ENCODE measurements around the gene TYMP.

TYMP gene

GRCh38 chr22:50548921-50549790 is 19.3 kb upstream of the TYMP start (continued):
- TF ChIP-seq HOXA7 (CRISPR knock-in tag; IDR thresholded peaks at IDR 0.05; ENCODE audit: borderline replicate concordance): no peak

GRCh38 chr22:50548040-50548920 is 18.5 kb upstream of the TYMP start:
- no peak overlapping the region for H3K27ac ChIP-seq (ENCODE audit: extremely low read depth, low read depth, low read length)
- CTCF ChIA-PET: interaction anchor here (0.6 to 1.8 kb wide), 2 partner anchors 15 to 47 kb away, joined by 3 to 7 read pairs; partner anchors contain the start of gene SYCE3
- H3K4me3 ChIP-seq (ENCODE audit: low read depth, low read length): no peak overlapping the region
- POLR2A ChIA-PET: interaction anchor here (0.6 to 1.1 kb wide), 3 partner anchors 14 to 343 kb away, joined by 3 to 5 read pairs (median 5); partner anchors contain the start of gene SYCE3
- TF ChIP-seq, protein P1, sequence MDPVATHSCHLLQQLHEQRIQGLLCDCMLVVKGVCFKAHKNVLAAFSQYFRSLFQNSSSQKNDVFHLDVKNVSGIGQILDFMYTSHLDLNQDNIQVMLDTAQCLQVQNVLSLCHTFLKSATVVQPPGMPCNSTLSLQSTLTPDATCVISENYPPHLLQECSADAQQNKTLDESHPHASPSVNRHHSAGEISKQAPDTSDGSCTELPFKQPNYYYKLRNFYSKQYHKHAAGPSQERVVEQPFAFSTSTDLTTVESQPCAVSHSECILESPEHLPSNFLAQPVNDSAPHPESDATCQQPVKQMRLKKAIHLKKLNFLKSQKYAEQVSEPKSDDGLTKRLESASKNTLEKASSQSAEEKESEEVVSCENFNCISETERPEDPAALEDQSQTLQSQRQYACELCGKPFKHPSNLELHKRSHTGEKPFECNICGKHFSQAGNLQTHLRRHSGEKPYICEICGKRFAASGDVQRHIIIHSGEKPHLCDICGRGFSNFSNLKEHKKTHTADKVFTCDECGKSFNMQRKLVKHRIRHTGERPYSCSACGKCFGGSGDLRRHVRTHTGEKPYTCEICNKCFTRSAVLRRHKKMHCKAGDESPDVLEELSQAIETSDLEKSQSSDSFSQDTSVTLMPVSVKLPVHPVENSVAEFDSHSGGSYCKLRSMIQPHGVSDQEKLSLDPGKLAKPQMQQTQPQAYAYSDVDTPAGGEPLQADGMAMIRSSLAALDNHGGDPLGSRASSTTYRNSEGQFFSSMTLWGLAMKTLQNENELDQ (tag by site-specific recombination; IDR thresholded peaks at IDR 0.05; ENCODE audit: low read depth): no peak
- TF ChIP-seq ZNF341 (tag by site-specific recombination; IDR thresholded peaks at IDR 0.05; ENCODE audit: low read depth) (no peak), OVOL3 (tag by site-specific recombination; IDR thresholded peaks at IDR 0.05) (no peak), ZNF292 (tag by site-specific recombination; IDR thresholded peaks at IDR 0.05; ENCODE audit: borderline replicate concordance, low read depth) (no peak), ZSCAN18 (tag by site-specific recombination; IDR thresholded peaks at IDR 0.05) (no peak), SETDB1 (IDR thresholded peaks at IDR 0.05; ENCODE audit: insufficient read length, low read length) (no peak), ZNF350 (tag by site-specific recombination; IDR thresholded peaks at IDR 0.05) (no peak), ZBTB44 (tag by site-specific recombination; IDR thresholded peaks at IDR 0.05) (no peak)
- no peaks in the 10 kb centered on the region for H3K36me3 ChIP-seq (ENCODE audit: control insufficient read depth in 2 of 2, insufficient read depth in 1 of 2, low read length in 2 of 2)
- no peaks in the 10 kb centered on the region for H3K9me3 ChIP-seq (ENCODE audit: control insufficient read depth, insufficient read depth, low read depth, low read length)
- H3K4me1 ChIP-seq (ENCODE audit: control insufficient read depth, insufficient read depth, low read length): no peaks in the 10 kb centered on the region

DNA sequence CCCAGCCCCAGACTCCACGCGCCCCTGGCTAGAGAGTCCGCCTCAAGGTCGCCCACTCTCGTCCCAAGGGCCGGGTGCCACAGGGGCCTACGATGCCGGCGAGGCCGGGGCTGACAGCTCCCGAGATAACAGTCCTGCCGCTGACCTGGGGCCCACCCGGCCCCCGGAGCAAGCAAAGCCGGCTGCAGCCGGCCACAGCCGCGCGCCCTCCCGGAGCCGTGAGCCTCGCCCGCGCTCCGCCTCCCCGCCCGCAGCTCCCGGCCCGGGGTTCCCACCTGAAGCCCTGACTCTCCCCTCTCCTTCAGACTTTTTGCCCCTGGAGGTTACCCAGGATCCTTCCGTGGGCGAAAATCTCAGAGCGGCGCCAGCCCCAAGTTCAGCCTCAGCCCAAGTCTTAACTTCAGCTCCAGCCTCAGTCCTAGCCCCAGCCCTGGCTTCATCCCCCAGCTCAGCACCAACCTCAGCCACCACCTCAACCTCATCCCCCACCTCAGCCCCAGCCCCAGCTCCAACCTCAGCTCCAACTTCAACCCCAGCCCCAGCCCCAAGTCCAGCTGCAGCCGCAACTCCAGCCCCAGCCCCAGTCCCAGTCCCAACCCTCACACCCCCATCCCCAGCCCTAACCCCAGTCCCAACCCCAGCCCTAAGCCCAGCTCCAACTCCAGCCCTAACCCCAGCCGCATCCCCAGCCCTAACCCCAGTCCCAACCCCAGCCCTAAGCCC is 17.6 kb upstream of the TYMP start:
- H3K36me3 ChIP-seq (ENCODE audit: control insufficient read depth in 2 of 2, insufficient read depth in 1 of 2, low read length in 2 of 2): no peaks in the 10 kb centered on the region
- H3K27ac ChIP-seq (ENCODE audit: extremely low read depth, low read depth, low read length): no peak overlapping the region
- POLR2A ChIA-PET: interaction anchor here (0.5 to 1.1 kb wide), 6 partner anchors 15 to 782 kb away, joined by 3 to 5 read pairs (median 4); partner anchors contain the start of genes CPT1B and SYCE3
- CTCF ChIA-PET: interaction anchor here (1.8 kb wide), 1 partner anchor 15 kb away, joined by 7 read pairs; the partner anchor contains the start of gene SYCE3
- no peaks in the 10 kb centered on the region for H3K4me1 ChIP-seq (ENCODE audit: control insufficient read depth, insufficient read depth, low read length)
- H3K9me3 ChIP-seq (ENCODE audit: control insufficient read depth, insufficient read depth, low read depth, low read length): no peaks in the 10 kb centered on the region
- no peak overlapping the region for H3K4me3 ChIP-seq (ENCODE audit: low read depth, low read length)
- TF ChIP-seq, protein P2, sequence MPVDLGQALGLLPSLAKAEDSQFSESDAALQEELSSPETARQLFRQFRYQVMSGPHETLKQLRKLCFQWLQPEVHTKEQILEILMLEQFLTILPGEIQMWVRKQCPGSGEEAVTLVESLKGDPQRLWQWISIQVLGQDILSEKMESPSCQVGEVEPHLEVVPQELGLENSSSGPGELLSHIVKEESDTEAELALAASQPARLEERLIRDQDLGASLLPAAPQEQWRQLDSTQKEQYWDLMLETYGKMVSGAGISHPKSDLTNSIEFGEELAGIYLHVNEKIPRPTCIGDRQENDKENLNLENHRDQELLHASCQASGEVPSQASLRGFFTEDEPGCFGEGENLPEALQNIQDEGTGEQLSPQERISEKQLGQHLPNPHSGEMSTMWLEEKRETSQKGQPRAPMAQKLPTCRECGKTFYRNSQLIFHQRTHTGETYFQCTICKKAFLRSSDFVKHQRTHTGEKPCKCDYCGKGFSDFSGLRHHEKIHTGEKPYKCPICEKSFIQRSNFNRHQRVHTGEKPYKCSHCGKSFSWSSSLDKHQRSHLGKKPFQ (tag by site-specific recombination; IDR thresholded peaks at IDR 0.05): no peak
- TF ChIP-seq ZNF555 (tag by site-specific recombination; conservative IDR thresholded peaks at IDR 0.05) (no peak), REPIN1 (tag by site-specific recombination; IDR thresholded peaks at IDR 0.05; ENCODE audit: low read depth) (no peak), TCF7L2 (IDR thresholded peaks at IDR 0.05; ENCODE audit: borderline replicate concordance, low read depth, low read length) (no peak), ZNF433 (tag by site-specific recombination; IDR thresholded peaks at IDR 0.05; ENCODE audit: low read depth) (no peak), ZNF292 (tag by site-specific recombination; IDR thresholded peaks at IDR 0.05; ENCODE audit: borderline replicate concordance, low read depth) (no peak), KLF16 (tag by site-specific recombination; IDR thresholded peaks at IDR 0.05) (no peak), SETDB1 (IDR thresholded peaks at IDR 0.05; ENCODE audit: insufficient read length, low read length) (no peak), ZIC2 (tag by site-specific recombination; IDR thresholded peaks at IDR 0.05) (no peak)
- TF ChIP-seq, protein P3, sequence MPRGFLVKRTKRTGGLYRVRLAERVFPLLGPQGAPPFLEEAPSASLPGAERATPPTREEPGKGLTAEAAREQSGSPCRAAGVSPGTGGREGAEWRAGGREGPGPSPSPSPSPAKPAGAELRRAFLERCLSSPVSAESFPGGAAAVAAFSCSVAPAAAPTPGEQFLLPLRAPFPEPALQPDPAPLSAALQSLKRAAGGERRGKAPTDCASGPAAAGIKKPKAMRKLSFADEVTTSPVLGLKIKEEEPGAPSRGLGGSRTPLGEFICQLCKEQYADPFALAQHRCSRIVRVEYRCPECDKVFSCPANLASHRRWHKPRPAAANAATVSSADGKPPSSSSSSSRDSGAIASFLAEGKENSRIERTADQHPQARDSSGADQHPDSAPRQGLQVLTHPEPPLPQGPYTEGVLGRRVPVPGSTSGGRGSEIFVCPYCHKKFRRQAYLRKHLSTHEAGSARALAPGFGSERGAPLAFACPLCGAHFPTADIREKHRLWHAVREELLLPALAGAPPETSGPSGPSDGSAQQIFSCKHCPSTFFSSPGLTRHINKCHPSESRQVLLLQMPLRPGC (tag by site-specific recombination; IDR thresholded peaks at IDR 0.05): no peak
